ENCODE measurements around the gene DLL3.

DNA sequence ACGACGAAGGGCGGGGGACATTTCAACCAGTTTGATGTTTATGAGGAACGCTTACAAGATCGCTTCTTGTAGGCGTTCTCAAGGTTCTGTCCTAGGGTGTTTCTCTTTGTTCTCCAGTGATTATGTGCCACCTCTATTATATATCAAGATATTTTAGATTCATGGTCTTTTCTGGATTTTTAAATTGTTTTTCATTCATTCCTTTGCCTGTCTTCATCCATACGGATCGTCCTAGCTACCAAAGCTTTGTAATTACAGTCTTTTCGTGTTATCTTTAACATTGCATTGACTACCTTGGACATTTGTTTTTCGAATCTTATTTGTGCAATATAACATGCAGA lies 41.6 kb downstream of the DLL3 start:
- no peak for TF ChIP-seq KAT2B (IDR thresholded peaks at IDR 0.05; ENCODE audit: low read depth, low read length)
- TF ChIP-seq, protein P1, sequence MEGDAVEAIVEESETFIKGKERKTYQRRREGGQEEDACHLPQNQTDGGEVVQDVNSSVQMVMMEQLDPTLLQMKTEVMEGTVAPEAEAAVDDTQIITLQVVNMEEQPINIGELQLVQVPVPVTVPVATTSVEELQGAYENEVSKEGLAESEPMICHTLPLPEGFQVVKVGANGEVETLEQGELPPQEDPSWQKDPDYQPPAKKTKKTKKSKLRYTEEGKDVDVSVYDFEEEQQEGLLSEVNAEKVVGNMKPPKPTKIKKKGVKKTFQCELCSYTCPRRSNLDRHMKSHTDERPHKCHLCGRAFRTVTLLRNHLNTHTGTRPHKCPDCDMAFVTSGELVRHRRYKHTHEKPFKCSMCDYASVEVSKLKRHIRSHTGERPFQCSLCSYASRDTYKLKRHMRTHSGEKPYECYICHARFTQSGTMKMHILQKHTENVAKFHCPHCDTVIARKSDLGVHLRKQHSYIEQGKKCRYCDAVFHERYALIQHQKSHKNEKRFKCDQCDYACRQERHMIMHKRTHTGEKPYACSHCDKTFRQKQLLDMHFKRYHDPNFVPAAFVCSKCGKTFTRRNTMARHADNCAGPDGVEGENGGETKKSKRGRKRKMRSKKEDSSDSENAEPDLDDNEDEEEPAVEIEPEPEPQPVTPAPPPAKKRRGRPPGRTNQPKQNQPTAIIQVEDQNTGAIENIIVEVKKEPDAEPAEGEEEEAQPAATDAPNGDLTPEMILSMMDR (IDR thresholded peaks at IDR 0.05 in 2 of 3, conservative IDR thresholded peaks at IDR 0.05 in 1 of 3; ENCODE audit: insufficient read depth in 2 of 3, low read depth in 1 of 3, low read length in 3 of 3), result no peak
- no peak for TF ChIP-seq ZNF253 (CRISPR knock-in tag; conservative IDR thresholded peaks at IDR 0.05)
- TF ChIP-seq, protein P2, sequence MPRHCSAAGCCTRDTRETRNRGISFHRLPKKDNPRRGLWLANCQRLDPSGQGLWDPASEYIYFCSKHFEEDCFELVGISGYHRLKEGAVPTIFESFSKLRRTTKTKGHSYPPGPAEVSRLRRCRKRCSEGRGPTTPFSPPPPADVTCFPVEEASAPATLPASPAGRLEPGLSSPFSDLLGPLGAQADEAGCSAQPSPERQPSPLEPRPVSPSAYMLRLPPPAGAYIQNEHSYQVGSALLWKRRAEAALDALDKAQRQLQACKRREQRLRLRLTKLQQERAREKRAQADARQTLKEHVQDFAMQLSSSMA (CRISPR knock-in tag; IDR thresholded peaks at IDR 0.05), result no peak
- no peak for TF ChIP-seq YBX1 (IDR thresholded peaks at IDR 0.05)
- no peak for TF ChIP-seq TRIM24 (IDR thresholded peaks at IDR 0.05)
- TF ChIP-seq MAFF (IDR thresholded peaks at IDR 0.05; ENCODE audit: low read length), result no peak
- TF ChIP-seq, protein P3, sequence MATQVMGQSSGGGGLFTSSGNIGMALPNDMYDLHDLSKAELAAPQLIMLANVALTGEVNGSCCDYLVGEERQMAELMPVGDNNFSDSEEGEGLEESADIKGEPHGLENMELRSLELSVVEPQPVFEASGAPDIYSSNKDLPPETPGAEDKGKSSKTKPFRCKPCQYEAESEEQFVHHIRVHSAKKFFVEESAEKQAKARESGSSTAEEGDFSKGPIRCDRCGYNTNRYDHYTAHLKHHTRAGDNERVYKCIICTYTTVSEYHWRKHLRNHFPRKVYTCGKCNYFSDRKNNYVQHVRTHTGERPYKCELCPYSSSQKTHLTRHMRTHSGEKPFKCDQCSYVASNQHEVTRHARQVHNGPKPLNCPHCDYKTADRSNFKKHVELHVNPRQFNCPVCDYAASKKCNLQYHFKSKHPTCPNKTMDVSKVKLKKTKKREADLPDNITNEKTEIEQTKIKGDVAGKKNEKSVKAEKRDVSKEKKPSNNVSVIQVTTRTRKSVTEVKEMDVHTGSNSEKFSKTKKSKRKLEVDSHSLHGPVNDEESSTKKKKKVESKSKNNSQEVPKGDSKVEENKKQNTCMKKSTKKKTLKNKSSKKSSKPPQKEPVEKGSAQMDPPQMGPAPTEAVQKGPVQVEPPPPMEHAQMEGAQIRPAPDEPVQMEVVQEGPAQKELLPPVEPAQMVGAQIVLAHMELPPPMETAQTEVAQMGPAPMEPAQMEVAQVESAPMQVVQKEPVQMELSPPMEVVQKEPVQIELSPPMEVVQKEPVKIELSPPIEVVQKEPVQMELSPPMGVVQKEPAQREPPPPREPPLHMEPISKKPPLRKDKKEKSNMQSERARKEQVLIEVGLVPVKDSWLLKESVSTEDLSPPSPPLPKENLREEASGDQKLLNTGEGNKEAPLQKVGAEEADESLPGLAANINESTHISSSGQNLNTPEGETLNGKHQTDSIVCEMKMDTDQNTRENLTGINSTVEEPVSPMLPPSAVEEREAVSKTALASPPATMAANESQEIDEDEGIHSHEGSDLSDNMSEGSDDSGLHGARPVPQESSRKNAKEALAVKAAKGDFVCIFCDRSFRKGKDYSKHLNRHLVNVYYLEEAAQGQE (IDR thresholded peaks at IDR 0.05; ENCODE audit: borderline replicate concordance), result no peak
- TF ChIP-seq, protein P3 (CRISPR knock-in tag; IDR thresholded peaks at IDR 0.05; ENCODE audit: low read depth), result no peak

All from K562 (cell line).